IMR-90 (cell line): Measurements from ENCODE around the gene SLC44A1.

Experiments
- BHLHE40 ChIP-seq: fragments of 150-350 bp; IDR thresholded peaks from 2 replicates; pipeline ENCODE4 v1.6.1; 2016; ENCODE audit warnings: mild to moderate bottlenecking, low read depth, low read length
- CEBPB ChIP-seq: IDR thresholded peaks from 2 replicates; pipeline ENCODE4 v1.6.1; 2012; ENCODE audit warnings: low read depth, low read length, improper control_type of control experiment
- CHD1 ChIP-seq: IDR thresholded peaks from 2 replicates; pipeline ENCODE4 v1.6.1; 2012; ENCODE audit warnings: low read depth, low read length, improper control_type of control experiment
- FOS ChIP-seq: fragments of 150-350 bp; IDR thresholded peaks from 2 replicates; pipeline ENCODE4 v1.6.1; 2016; ENCODE audit warnings: low read depth, low read length
- MAFK ChIP-seq: IDR thresholded peaks from 2 replicates; pipeline ENCODE4 v1.6.1; 2012; ENCODE audit warnings: low read depth, low read length, improper control_type of control experiment
- MAZ ChIP-seq: IDR thresholded peaks from 2 replicates; pipeline ENCODE4 v1.6.1; 2012; ENCODE audit warnings: low read depth, mild to moderate bottlenecking, low read length, improper control_type of control experiment, moderate library complexity, borderline replicate concordance
- MXI1 ChIP-seq: IDR thresholded peaks from 2 replicates; pipeline ENCODE4 v1.6.1; 2012; ENCODE audit warnings: low read depth, mild to moderate bottlenecking, low read length, moderate library complexity, borderline replicate concordance
- POLR2A ChIP-seq: IDR thresholded peaks from 2 replicates; pipeline ENCODE4 v1.6.1; 2012; ENCODE audit warnings: mild to moderate bottlenecking, low read depth, low read length
- RAD21 ChIP-seq: IDR thresholded peaks from 2 replicates; pipeline ENCODE4 v1.6.1; 2012; ENCODE audit warnings: low read length, improper control_type of control experiment
- RFX5 ChIP-seq: IDR thresholded peaks from 2 replicates; pipeline ENCODE4 v1.8.0; 2012; ENCODE audit warnings: low read depth, mild to moderate bottlenecking, low read length, moderate library complexity
- SMC3 ChIP-seq: fragments of 150-350 bp; IDR thresholded peaks from 2 replicates; pipeline ENCODE4 v1.6.1; 2016; ENCODE audit warnings: low read depth, mild to moderate bottlenecking, antibody characterized with exemption, low read length, moderate library complexity
- TF ChIP-seq, protein P1 (sequence below): fragments of 150-350 bp; IDR thresholded peaks from 2 replicates; pipeline ENCODE4 v1.6.1; 2017; ENCODE audit warnings: mild to moderate bottlenecking, antibody characterized with exemption, low read length, low read depth
- TF ChIP-seq, protein P2 (sequence below): conservative IDR thresholded peaks from 2 replicates; pipeline ENCODE4 v1.5.1; 2012; ENCODE audit warnings: mild to moderate bottlenecking, low read depth, low read length, improper control_type of control experiment
- TF ChIP-seq, protein P3 (sequence below): fragments of 150-350 bp; IDR thresholded peaks from 2 replicates; pipeline ENCODE4 v1.6.1; 2016; ENCODE audit warnings: low read depth, mild to moderate bottlenecking, low read length, moderate library complexity, borderline replicate concordance

DNA sequence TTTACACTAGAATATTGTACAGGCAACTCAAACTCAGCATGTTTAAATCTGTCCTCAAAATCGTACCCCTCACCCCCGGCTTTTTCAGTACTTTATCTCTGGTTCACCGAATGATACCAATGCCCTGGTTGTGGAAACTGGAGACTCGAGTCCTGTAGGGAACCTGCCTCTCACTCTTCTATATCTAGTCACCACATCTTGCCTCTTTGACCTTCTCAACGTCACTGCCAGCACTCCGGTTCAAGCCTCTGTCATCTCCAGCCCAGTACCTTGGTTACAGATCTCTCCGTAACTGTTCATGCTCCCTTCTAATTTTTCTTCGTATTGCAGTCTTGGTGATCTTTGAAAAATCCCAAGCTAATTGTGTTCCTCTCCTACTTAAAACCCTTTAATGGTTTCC lies 6.7 kb downstream of the SLC44A1 start:
- TF ChIP-seq MAZ (no peak), MXI1 (no peak), FOS (no peak), POLR2A (no peak), RAD21 (no peak), CHD1 (no peak), SMC3 (no peak), BHLHE40 (no peak), CEBPB (no peak), RFX5 (no peak), MAFK (no peak)
- TF ChIP-seq, protein P1, sequence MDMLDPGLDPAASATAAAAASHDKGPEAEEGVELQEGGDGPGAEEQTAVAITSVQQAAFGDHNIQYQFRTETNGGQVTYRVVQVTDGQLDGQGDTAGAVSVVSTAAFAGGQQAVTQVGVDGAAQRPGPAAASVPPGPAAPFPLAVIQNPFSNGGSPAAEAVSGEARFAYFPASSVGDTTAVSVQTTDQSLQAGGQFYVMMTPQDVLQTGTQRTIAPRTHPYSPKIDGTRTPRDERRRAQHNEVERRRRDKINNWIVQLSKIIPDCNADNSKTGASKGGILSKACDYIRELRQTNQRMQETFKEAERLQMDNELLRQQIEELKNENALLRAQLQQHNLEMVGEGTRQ = no peak
- TF ChIP-seq, protein P2, sequence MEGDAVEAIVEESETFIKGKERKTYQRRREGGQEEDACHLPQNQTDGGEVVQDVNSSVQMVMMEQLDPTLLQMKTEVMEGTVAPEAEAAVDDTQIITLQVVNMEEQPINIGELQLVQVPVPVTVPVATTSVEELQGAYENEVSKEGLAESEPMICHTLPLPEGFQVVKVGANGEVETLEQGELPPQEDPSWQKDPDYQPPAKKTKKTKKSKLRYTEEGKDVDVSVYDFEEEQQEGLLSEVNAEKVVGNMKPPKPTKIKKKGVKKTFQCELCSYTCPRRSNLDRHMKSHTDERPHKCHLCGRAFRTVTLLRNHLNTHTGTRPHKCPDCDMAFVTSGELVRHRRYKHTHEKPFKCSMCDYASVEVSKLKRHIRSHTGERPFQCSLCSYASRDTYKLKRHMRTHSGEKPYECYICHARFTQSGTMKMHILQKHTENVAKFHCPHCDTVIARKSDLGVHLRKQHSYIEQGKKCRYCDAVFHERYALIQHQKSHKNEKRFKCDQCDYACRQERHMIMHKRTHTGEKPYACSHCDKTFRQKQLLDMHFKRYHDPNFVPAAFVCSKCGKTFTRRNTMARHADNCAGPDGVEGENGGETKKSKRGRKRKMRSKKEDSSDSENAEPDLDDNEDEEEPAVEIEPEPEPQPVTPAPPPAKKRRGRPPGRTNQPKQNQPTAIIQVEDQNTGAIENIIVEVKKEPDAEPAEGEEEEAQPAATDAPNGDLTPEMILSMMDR = no peak
- TF ChIP-seq, protein P3, sequence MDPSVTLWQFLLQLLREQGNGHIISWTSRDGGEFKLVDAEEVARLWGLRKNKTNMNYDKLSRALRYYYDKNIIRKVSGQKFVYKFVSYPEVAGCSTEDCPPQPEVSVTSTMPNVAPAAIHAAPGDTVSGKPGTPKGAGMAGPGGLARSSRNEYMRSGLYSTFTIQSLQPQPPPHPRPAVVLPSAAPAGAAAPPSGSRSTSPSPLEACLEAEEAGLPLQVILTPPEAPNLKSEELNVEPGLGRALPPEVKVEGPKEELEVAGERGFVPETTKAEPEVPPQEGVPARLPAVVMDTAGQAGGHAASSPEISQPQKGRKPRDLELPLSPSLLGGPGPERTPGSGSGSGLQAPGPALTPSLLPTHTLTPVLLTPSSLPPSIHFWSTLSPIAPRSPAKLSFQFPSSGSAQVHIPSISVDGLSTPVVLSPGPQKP = no peak
